PC-3 (cell line): ENCODE measurements around the gene ZNF462. TPM values are rescaled to one million over a fixed set of nuclear protein-coding genes. Genes with fewer than 3 reads are reported as not detected.

Experiments used
- ATAC-seq: fragments of 200-7000 bp; cut with Tn5 transposase; 2 replicates; pipeline ENCODE4 v1.9.1; 2020; ENCODE audit warnings: mild to moderate bottlenecking, moderate library complexity
- BruUV-seq: library from RNA; stranded (reverse); fragments of 400-500 nt; replicated peaks from 2 replicates; lab custom pipeline; 2021; lab: Mats Ljungman, UMichigan
- CTCF ChIA-PET: fragments of 300-600 bp; sonication (Branson Sonifier 250); formaldehyde crosslinking; loops from one replicate; lab custom pipeline; 2022; ENCODE audit warnings: antibody characterized with exemption; lab: Charles Lee
- POLR2A ChIA-PET: fragments of 300-600 bp; sonication (Branson Sonifier 250); formaldehyde crosslinking; loops from one replicate; lab custom pipeline; 2022; ENCODE audit warnings: antibody characterized with exemption; ENCODE audit not compliant: unreplicated experiment; lab: Charles Lee
- DNase-seq: peaks from one replicate; pipeline ENCODE4 v3.0.0-alpha.2; 2015
- H2AFZ ChIP-seq: fragments of 300-600 bp; sonication (generic); 2 replicates; pipeline ENCODE4 v1.6.0; 2016; ENCODE audit warnings: antibody characterized with exemption, low read length
- H3F3A ChIP-seq: fragments of 300-600 bp; sonication (generic); one replicate; pipeline ENCODE4 v1.6.0; 2017; ENCODE audit warnings: antibody characterized with exemption, low read length, control low read depth, mild to moderate bottlenecking; ENCODE audit not compliant: unreplicated experiment
- H3K27ac ChIP-seq: fragments of 300-600 bp; sonication (generic); 2 replicates; pipeline ENCODE4 v1.5.1; 2016; ENCODE audit warnings: mild to moderate bottlenecking, low read length
- H3K27me3 ChIP-seq: fragments of 300-600 bp; sonication (generic); 2 replicates; pipeline ENCODE4 v1.6.1; 2016; ENCODE audit warnings: low read length, mixed read lengths
- H3K36me3 ChIP-seq: fragments of 300-600 bp; sonication (generic); 2 replicates; pipeline ENCODE4 v1.6.1; 2016; ENCODE audit warnings: low read depth, mixed run types, low read length, mixed read lengths
- H3K4me1 ChIP-seq: fragments of 300-600 bp; sonication (generic); 2 replicates; pipeline ENCODE4 v1.5.1; 2016; ENCODE audit warnings: low read length; ENCODE audit not compliant: insufficient read depth
- H3K4me2 ChIP-seq: fragments of 300-600 bp; sonication (generic); 2 replicates; pipeline ENCODE4 v1.6.0; 2016; ENCODE audit warnings: low read length
- H3K4me3 ChIP-seq: fragments of 300-600 bp; sonication (generic); 2 replicates; pipeline ENCODE4 v1.5.1; 2016; ENCODE audit warnings: mild to moderate bottlenecking, low read length, mixed read lengths
- H3K79me2 ChIP-seq: fragments of 300-600 bp; sonication (generic); 2 replicates; pipeline ENCODE4 v1.6.1; 2017; ENCODE audit warnings: low read length, mixed read lengths
- H3K9ac ChIP-seq: fragments of 300-600 bp; sonication (generic); 2 replicates; pipeline ENCODE4 v1.6.0; 2016; ENCODE audit warnings: mild to moderate bottlenecking, low read length
- H3K9me2 ChIP-seq: fragments of 300-600 bp; sonication (generic); replicated peaks from 2 replicates; pipeline ENCODE4 v1.6.1; 2016; ENCODE audit warnings: mixed run types, low read length, mixed read lengths
- H3K9me3 ChIP-seq: fragments of 300-600 bp; sonication (generic); 2 replicates; pipeline ENCODE4 v1.6.1; 2016; ENCODE audit warnings: low read length, mixed read lengths
- H4K20me1 ChIP-seq: fragments of 300-600 bp; sonication (generic); 2 replicates; pipeline ENCODE4 v1.6.1; 2016; ENCODE audit warnings: low read length, mixed read lengths
- CTCF ChIP-seq: fragments of 300-600 bp; sonication (generic); conservative IDR thresholded peaks from 2 replicates; pipeline ENCODE4 v1.5.1; 2017; ENCODE audit warnings: antibody characterized with exemption, low read depth, mild to moderate bottlenecking, low read length
- EZH2 ChIP-seq: fragments of 300-600 bp; sonication (generic); IDR thresholded peaks from one replicate; pipeline ENCODE4 v1.6.1; 2017; ENCODE audit warnings: antibody characterized with exemption, mild to moderate bottlenecking, low read length; ENCODE audit not compliant: unreplicated experiment
- EZH2phosphoT487 ChIP-seq: fragments of 300-600 bp; sonication (generic); IDR thresholded peaks from 2 replicates; pipeline ENCODE4 v1.6.1; 2018; ENCODE audit warnings: mild to moderate bottlenecking, antibody characterized with exemption, low read length, borderline replicate concordance
- intact Hi-C: fragments of 100-400 bp; cut with micrococcal nuclease; formaldehyde crosslinking; loops from 2 replicates; pipeline ENCODE4 v1.9.0; 2023
- total RNA-seq: library from RNA; depleted of rRNA; stranded (reverse); fragments of >200 nt; gene quantifications from 2 replicates; pipeline ENCODE4 v1.2.3, GENCODE V29; 2014

Gene ZNF462
- total RNA-seq, 1 experiment from 2014 or later: 21.2 TPM

DNA sequence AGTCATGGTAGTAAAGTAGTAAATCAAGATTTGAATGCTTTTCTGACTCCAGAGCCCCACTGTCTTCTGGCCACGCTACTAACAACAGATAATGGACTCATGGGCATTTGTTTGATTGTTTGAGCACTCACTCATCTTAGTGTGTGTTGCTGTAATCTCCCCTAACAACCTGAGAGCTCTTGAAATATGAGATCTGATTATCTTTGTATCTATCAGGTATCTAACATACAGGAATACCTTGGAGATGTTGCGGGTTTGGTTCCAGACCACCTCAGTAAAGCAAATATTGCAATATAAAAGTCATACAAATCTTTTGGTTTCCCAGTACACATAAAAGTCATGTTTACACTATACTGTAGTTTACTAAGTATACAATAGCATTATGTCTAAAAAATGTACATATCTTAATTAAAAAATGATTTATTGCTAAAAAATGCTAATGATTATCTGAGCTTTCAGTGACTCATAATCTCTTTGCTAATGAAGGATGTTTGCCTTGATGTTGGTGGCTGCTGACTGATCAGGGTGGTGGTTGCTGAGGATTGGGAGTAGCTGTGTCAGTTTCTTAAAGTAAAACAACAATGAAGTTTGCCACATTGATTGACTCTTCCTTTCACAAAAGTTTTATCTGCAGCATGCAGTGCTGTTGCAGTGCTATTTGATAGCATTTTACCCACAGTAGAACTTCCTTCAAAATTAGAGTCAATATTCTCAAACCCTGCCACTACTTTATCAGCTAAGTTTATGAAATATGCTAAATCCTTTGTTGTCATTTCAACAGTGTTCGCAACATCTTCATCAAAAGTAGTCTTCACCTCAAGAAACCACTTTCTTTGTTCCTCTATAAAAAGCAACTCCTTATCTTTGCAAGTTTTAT, 92.2 kb downstream of the ZNF462 start:
- Histone ChIP-seq H3K4me2 (peak overlapping the region; percentile 66), H3K27me3 (no peaks in the 10 kb centered on the region), H3K36me3 (peaks cover 17% of the 10 kb centered on the region), H3F3A (no peaks in the 10 kb centered on the region), H3K4me3 (peak overlapping the region; percentile 25; the same call in 1 of the 2 replicates), H3K9me2 (no peaks in the 10 kb centered on the region), H3K9ac (peak overlapping the region; percentile 60), H3K4me1 (peaks cover 75% of the 10 kb centered on the region), H3K9me3 (no peaks in the 10 kb centered on the region), H4K20me1 (no peaks in the 10 kb centered on the region), H2AFZ (no peak overlapping the region; the same call in 1 of the 2 replicates), H3K79me2 (peaks cover 5% of the 10 kb centered on the region; the same call in 1 of the 2 replicates), H3K27ac (peak overlapping the region; percentile 96)
- BruUV-seq: no TSS peak
- ATAC-seq (peak; percentile 80), DNase-seq (peak; percentile 83)
- intact Hi-C loops: loop anchor here (1.0 to 5.0 kb wide), 2 partner anchors 11 to 93 kb away; partner anchors contain the start of gene ZNF462
- ChIA-PET POLR2A (no interaction called here), CTCF (no interaction called here)
- no peak for TF ChIP-seq CTCF
- no peak for TF ChIP-seq EZH2phosphoT487
- TF ChIP-seq EZH2: no peak

- Histone ChIP-seq H3K4me2 (no peak overlapping the region), H3K9me2 (no peaks in the 10 kb centered on the region), H3K27ac (no peak overlapping the region), H3K4me3 (no peak overlapping the region), H3K79me2 (peaks cover 5% of the 10 kb centered on the region; the same call in 1 of the 2 replicates), H3K9ac (no peak overlapping the region), H2AFZ (no peak overlapping the region), H3K36me3 (peaks cover 35% of the 10 kb centered on the region), H3F3A (no peaks in the 10 kb centered on the region), H4K20me1 (no peaks in the 10 kb centered on the region), H3K4me1 (peaks cover 80% of the 10 kb centered on the region), H3K27me3 (no peaks in the 10 kb centered on the region), H3K9me3 (no peaks in the 10 kb centered on the region)
- no peak for DNase-seq
- BruUV-seq: no TSS peak
- TF ChIP-seq EZH2phosphoT487: no peak
- no peak for ATAC-seq
- ChIA-PET CTCF (no interaction called here), POLR2A (no interaction called here)
- intact Hi-C loops: loop anchor here (5.0 kb wide), 1 partner anchor 95 kb away; the partner anchor contains the start of gene ZNF462
Measured at GRCh38 chr9:106956971-106957370, 94.0 kb downstream of the ZNF462 start.

GRCh38 chr9:106958955-106959657, 96.1 kb downstream of the ZNF462 start:
- no peaks in the 10 kb centered on the region for H3K27me3 ChIP-seq
- no TSS peak for BruUV-seq
- no peak for ATAC-seq

More at GRCh38 chr9:106958955-106959657, 96.1 kb downstream of the ZNF462 start:
- Histone ChIP-seq H3K9me2 (no peaks in the 10 kb centered on the region), H3K4me3 (no peak overlapping the region), H2AFZ (no peak overlapping the region), H3K27ac (peak overlapping the region; percentile 70), H3K79me2 (no peaks in the 10 kb centered on the region; the same call in 1 of the 2 replicates), H4K20me1 (no peaks in the 10 kb centered on the region), H3K36me3 (peaks cover 41% of the 10 kb centered on the region), H3K9me3 (no peaks in the 10 kb centered on the region), H3K9ac (no peak overlapping the region), H3K4me1 (peaks cover 78% of the 10 kb centered on the region), H3F3A (no peaks in the 10 kb centered on the region), H3K4me2 (peak overlapping the region; percentile 34)
- intact Hi-C loops: loop anchor here (5.0 kb wide), 1 partner anchor 97 kb away; the partner anchor contains the start of gene ZNF462
- POLR2A ChIA-PET: no interaction called here
- peak; percentile 65 for DNase-seq
- TF ChIP-seq EZH2 (no peak), EZH2phosphoT487 (no peak), CTCF (no peak)
- CTCF ChIA-PET: no interaction called here
